ENCODE data around the gene NGRN. TPM values are rescaled to one million over a fixed set of nuclear protein-coding genes. Genes with fewer than 3 reads are reported as not detected.
"Not testable (repeated sequence)": the region's sequence is repeated elsewhere in the genome, so short reads cannot be mapped to it uniquely, and the experiment has no call there.

Gene NGRN
- total RNA-seq, 4 donors from 2014 or later: 35.4 to 59.5 (median 43.3) TPM

GRCh38 chr15:90287101-90287500 lies 21.6 kb downstream of the NGRN start:
- H3K36me3 ChIP-seq: no peaks in the 10 kb centered on the region
- 29 to 59% methylated on average over 3 to 5 of the region's 5 CpGs for WGBS, 2 donors
- peaks cover 0 to 11% (median 0%) of the 10 kb centered on the region in 3 donors for H3K4me1 ChIP-seq
- intact Hi-C loops (cut with DNase I): no loop called here
- H3K9me3 ChIP-seq: no peaks in the 10 kb centered on the region
- H3K27ac ChIP-seq: peak overlapping the region in 1 of 4 donors; percentile 17
- H3K27me3 ChIP-seq: no peaks in the 10 kb centered on the region
- no peak overlapping the region for H3K4me3 ChIP-seq
- no peak for TF ChIP-seq CTCF (IDR thresholded peaks at IDR 0.05)
- no peak for TF ChIP-seq POLR2A (IDR thresholded peaks at IDR 0.05)
- no peak for DNase-seq

GRCh38 chr15:90287946-90288345 lies 22.5 kb downstream of the NGRN start:
- Histone ChIP-seq H3K4me3 (no peak overlapping the region), H3K27ac (no peak overlapping the region), H3K9me3 (no peaks in the 10 kb centered on the region), H3K27me3 (no peaks in the 10 kb centered on the region), H3K4me1 (peaks cover 0 to 12% (median 0%) of the 10 kb centered on the region in 3 donors), H3K36me3 (no peaks in the 10 kb centered on the region)
- WGBS, 2 donors: 81 to 83% methylated on average over 6 of the region's 6 CpGs
- intact Hi-C loops (cut with DNase I): no loop called here
- no peak for TF ChIP-seq POLR2A (IDR thresholded peaks at IDR 0.05)
- no peak for TF ChIP-seq CTCF (IDR thresholded peaks at IDR 0.05)
- no peak for DNase-seq

GRCh38 chr15:90291679-90292356 lies 26.3 kb downstream of the NGRN start:
- H3K27ac ChIP-seq: no peak overlapping the region
- no peaks in the 10 kb centered on the region for H3K36me3 ChIP-seq
- intact Hi-C loops (cut with DNase I): no loop called here
- TF ChIP-seq POLR2A (IDR thresholded peaks at IDR 0.05) (no peak), CTCF (IDR thresholded peaks at IDR 0.05) (no peak)
- no peak for DNase-seq
- no peaks in the 10 kb centered on the region for H3K27me3 ChIP-seq
- H3K9me3 ChIP-seq: no peaks in the 10 kb centered on the region
- H3K4me3 ChIP-seq: no peak overlapping the region
- H3K4me1 ChIP-seq: peaks cover 0 to 20% (median 0%) of the 10 kb centered on the region in 3 donors
- WGBS, 2 donors: 63 to 68% methylated on average over 11 to 15 of the region's 16 CpGs

GRCh38 chr15:90293040-90293810 lies 27.8 kb downstream of the NGRN start:
- intact Hi-C loops (cut with DNase I); H3K4me3 ChIP-seq; H3K9me3 ChIP-seq; H3K27me3 ChIP-seq; DNase-seq; H3K36me3 ChIP-seq; H3K27ac ChIP-seq: not testable (repeated sequence)
- peak; percentile 71 to 92 (median 87) for TF ChIP-seq CTCF (IDR thresholded peaks at IDR 0.05)
- H3K4me1 ChIP-seq: peaks cover 0 to 15% (median 0%) of the 10 kb centered on the region in 3 donors
- 52 to 60% methylated on average over 7 to 10 of the region's 13 CpGs for WGBS, 2 donors

GRCh38 chr15:90294159-90294558 lies 28.7 kb downstream of the NGRN start:
- Histone ChIP-seq H3K4me1 (peaks cover 0 to 15% (median 0%) of the 10 kb centered on the region in 3 donors), H3K27ac (no peak overlapping the region), H3K9me3 (no peaks in the 10 kb centered on the region), H3K36me3 (no peaks in the 10 kb centered on the region), H3K27me3 (no peaks in the 10 kb centered on the region), H3K4me3 (no peak overlapping the region)
- 81 to 82% methylated on average over 5 to 6 of the region's 6 CpGs for WGBS, 2 donors
- no peak for DNase-seq
- TF ChIP-seq CTCF (IDR thresholded peaks at IDR 0.05) (no peak), POLR2A (IDR thresholded peaks at IDR 0.05) (no peak)
- intact Hi-C loops (cut with DNase I): no loop called here

Data from esophagus squamous epithelium (tissue), 5 donors.